ENCODE data around the gene GPR15LG.
A peak's percentile ranks its signal among the peaks of the same experiment; 100 is the strongest.

GRCh38 chr10:84205049-84205852 lies 31.6 kb downstream of the GPR15LG start:
- no peak for TF ChIP-seq POLR2A (IDR thresholded peaks at IDR 0.05)
- TF ChIP-seq CTCF (IDR thresholded peaks at IDR 0.05) = peak; percentile 15 to 46 (median 38)

All from body of pancreas (tissue), 4 donors.